Nephron progenitor cell (in vitro differentiated cells): ENCODE data around the gene OTX2.

ENCODE experiments used
- DNase-seq: peaks from one replicate; pipeline ENCODE4 v3.0.0; 2021
- H3K27ac Mint-ChIP-seq: 2 replicates; pipeline ENCODE4 v1.8.0; 2021; ENCODE audit warnings: mild to moderate bottlenecking, moderate library complexity, mixed read lengths
- H3K27me3 Mint-ChIP-seq: 2 replicates; pipeline ENCODE4 v1.8.0; 2021; ENCODE audit warnings: mild to moderate bottlenecking, low read depth, mixed read lengths; ENCODE audit not compliant: poor library complexity
- H3K36me3 Mint-ChIP-seq: 2 replicates; pipeline ENCODE4 v1.8.0; 2021; ENCODE audit warnings: low read depth, mixed read lengths
- H3K4me1 Mint-ChIP-seq: 2 replicates; pipeline ENCODE4 v1.8.0; 2021; ENCODE audit warnings: mixed read lengths
- H3K4me3 Mint-ChIP-seq: 2 replicates; pipeline ENCODE4 v1.8.0; 2021; ENCODE audit warnings: mild to moderate bottlenecking, moderate library complexity, mixed read lengths
- H3K9me3 Mint-ChIP-seq: 2 replicates; pipeline ENCODE4 v1.8.0; 2021; ENCODE audit warnings: mild to moderate bottlenecking, moderate library complexity, mixed read lengths
- TF ChIP-seq, protein P1 (sequence below): fragments of 200-600 bp; sonication (generic); IDR thresholded peaks from 2 replicates; pipeline ENCODE4 v1.5.0; 2021; ENCODE audit warnings: antibody characterized with exemption

The OTX2 gene

DNA sequence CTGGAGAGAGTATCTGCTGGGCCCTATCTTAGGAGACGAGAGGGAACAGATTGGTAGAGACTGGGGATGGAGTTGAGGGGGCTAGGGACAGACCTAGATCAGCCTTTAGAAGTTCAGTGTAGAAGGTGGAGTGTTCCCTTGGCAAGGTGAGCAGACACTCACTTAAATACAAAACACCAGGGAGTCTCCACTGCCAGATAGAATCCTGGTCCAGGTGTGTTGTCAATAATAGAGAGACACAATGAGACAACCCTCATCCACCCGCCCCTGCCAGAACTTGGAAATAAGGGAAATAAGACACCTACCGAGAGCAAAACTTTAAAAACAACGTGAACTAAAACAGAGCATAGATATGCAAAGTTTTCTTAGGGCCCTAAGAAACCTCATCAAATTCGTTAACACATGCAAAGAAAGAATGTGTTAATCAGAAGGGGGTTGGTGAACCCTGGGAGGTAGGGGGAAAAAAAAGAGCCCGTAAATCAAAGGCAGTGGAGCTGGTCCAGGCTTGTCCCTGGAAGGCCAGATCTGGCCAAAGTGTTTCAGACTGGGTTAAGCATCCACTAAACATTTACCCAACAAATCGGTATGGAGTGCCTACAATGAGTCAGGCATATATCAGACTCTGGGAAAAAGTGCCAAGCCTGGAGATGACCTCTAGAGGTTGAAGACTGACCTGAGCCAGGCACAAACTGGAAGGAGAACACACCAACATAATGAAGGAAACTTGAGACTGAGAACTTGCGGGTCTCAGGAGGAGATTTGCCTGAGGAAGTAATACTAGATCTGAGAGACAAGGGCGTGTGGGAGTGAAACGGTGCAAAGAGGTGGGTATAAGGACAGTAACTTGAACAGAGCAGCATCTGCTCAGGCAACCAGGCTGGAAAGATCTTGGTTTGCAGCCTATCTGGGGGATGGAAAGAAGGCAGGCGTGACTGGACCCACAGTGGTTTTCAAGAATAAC, 37.0 kb upstream of the OTX2 start:
- H3K27me3 Mint-ChIP-seq, result peaks cover 69% of the 10 kb centered on the region
- no peak for DNase-seq
- H3K27ac Mint-ChIP-seq, result peak overlapping the region; percentile 87
- peaks cover 19% of the 10 kb centered on the region for H3K4me1 Mint-ChIP-seq
- peaks cover 3% of the 10 kb centered on the region for H3K9me3 Mint-ChIP-seq
- H3K4me3 Mint-ChIP-seq, result no peak overlapping the region
- H3K36me3 Mint-ChIP-seq, result no peaks in the 10 kb centered on the region
- TF ChIP-seq, protein P1, sequence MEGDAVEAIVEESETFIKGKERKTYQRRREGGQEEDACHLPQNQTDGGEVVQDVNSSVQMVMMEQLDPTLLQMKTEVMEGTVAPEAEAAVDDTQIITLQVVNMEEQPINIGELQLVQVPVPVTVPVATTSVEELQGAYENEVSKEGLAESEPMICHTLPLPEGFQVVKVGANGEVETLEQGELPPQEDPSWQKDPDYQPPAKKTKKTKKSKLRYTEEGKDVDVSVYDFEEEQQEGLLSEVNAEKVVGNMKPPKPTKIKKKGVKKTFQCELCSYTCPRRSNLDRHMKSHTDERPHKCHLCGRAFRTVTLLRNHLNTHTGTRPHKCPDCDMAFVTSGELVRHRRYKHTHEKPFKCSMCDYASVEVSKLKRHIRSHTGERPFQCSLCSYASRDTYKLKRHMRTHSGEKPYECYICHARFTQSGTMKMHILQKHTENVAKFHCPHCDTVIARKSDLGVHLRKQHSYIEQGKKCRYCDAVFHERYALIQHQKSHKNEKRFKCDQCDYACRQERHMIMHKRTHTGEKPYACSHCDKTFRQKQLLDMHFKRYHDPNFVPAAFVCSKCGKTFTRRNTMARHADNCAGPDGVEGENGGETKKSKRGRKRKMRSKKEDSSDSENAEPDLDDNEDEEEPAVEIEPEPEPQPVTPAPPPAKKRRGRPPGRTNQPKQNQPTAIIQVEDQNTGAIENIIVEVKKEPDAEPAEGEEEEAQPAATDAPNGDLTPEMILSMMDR, result no peak

DNA sequence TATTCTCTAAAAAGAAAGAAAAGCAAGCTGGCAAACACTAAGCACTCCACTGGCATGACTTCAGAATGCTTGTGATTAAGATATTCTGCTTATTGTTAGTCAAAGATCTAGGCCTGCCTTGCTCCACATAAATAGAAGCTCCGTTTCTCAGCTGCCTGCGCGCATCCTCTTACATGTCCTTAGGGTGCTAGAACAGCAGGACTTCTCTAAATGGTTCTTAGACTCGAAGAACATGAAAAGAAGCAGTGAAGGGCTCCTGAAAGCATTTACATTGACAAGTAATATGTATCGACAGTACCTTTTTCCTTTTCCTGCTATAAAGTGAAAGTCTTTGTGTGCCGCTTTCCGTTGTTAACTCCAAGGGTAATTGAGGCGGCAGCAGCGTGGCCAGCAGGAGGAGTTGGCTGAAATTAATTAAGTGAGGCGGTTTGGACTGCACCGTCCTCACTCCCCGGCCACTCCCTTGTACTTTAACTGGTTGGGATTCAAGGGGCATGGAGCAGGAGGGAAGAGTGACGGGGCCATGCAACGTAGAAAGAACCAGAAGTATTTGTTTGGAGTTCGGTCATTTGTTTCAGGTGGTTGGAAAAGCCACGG, 34.2 kb upstream of the OTX2 start:
- DNase-seq, result no peak
- H3K36me3 Mint-ChIP-seq, result no peaks in the 10 kb centered on the region
- H3K4me1 Mint-ChIP-seq, result peaks cover 19% of the 10 kb centered on the region
- H3K27ac Mint-ChIP-seq, result no peak overlapping the region
- H3K27me3 Mint-ChIP-seq, result peaks cover 59% of the 10 kb centered on the region
- TF ChIP-seq, protein P1, result no peak
- peaks cover 3% of the 10 kb centered on the region for H3K9me3 Mint-ChIP-seq
- no peak overlapping the region for H3K4me3 Mint-ChIP-seq

DNA sequence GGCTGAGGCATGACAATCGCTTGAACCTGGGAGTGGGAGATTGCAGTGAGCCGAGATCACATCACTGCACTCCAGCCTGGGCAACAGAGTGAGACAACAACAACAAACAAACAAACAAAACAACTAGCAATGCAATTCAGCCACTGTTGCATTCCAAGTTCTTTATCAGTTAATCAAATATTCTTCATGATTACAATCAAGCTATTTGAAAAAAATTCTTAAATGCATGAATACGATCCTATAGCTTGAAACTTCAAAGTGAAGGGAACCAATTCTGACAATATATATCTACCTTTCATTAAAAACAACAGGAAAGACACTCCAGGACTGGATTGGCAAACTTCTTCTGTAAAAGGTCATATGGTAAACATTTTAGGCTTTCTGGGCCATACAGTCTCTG, 31.3 kb upstream of the OTX2 start:
- DNase-seq, result no peak
- TF ChIP-seq, protein P1, result no peak
- Mint-ChIP-seq H3K4me1 (peaks cover 6% of the 10 kb centered on the region), H3K27me3 (peaks cover 38% of the 10 kb centered on the region), H3K9me3 (peaks cover 3% of the 10 kb centered on the region), H3K27ac (no peak overlapping the region), H3K36me3 (no peaks in the 10 kb centered on the region), H3K4me3 (no peak overlapping the region)

DNA sequence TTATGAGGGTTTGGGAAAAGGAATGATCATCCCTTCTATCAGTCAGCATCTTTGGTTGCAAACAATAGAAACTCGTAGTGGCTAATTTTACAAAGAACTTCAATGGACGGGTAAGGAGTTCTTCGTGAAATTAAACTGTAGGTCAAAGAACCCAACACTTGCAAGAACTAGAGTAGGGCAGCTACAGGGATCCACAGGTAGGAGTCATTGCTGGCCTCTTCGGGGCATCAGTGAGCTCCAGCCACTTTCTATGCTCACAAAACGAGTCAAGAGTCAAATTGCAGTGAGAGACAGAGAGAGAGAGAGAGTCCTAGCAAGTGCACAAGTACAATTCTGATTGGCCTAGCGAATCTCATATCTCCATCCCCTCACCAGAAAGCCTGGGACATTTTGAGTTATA, 29.9 kb upstream of the OTX2 start:
- Mint-ChIP-seq H3K27me3 (peaks cover 34% of the 10 kb centered on the region), H3K4me3 (no peak overlapping the region), H3K9me3 (peaks cover 3% of the 10 kb centered on the region), H3K27ac (no peak overlapping the region), H3K4me1 (peaks cover 5% of the 10 kb centered on the region), H3K36me3 (no peaks in the 10 kb centered on the region)
- DNase-seq, result no peak
- TF ChIP-seq, protein P1, result no peak

DNA sequence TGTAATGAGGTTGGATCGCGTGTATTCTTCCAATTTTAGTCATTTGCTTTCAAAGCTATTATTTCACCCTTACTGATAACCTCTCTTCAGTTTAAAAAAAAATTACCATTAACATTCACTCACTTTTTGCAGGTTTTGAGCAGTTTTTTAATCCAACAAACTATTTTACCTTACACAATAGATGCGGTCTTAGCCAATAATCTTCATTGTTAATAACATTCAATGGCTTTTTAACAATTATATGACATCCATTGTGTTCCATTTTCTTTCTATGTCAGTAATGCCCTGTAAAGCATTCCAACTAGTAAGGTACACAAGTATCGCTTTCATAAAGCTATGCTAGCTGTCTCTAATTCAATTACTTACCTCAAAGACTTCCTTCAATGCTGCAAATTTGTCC, 18.9 kb upstream of the OTX2 start:
- no peaks in the 10 kb centered on the region for H3K4me1 Mint-ChIP-seq
- H3K36me3 Mint-ChIP-seq, result no peaks in the 10 kb centered on the region
- H3K4me3 Mint-ChIP-seq, result no peak overlapping the region
- no peaks in the 10 kb centered on the region for H3K9me3 Mint-ChIP-seq
- TF ChIP-seq, protein P1, result no peak
- no peak for DNase-seq
- H3K27me3 Mint-ChIP-seq, result peaks cover 48% of the 10 kb centered on the region
- no peak overlapping the region for H3K27ac Mint-ChIP-seq
